HG03135 (cell line): ENCODE results near the gene MGAT5.

Experiments
- ATAC-seq: cut with Tn5 transposase; IDR thresholded peaks from one replicate; pipeline ENCODE4 v1.9.1; 2021; ENCODE audit warnings: mild to moderate bottlenecking, moderate library complexity; ENCODE audit not compliant: unreplicated experiment

MGAT5 gene

DNA sequence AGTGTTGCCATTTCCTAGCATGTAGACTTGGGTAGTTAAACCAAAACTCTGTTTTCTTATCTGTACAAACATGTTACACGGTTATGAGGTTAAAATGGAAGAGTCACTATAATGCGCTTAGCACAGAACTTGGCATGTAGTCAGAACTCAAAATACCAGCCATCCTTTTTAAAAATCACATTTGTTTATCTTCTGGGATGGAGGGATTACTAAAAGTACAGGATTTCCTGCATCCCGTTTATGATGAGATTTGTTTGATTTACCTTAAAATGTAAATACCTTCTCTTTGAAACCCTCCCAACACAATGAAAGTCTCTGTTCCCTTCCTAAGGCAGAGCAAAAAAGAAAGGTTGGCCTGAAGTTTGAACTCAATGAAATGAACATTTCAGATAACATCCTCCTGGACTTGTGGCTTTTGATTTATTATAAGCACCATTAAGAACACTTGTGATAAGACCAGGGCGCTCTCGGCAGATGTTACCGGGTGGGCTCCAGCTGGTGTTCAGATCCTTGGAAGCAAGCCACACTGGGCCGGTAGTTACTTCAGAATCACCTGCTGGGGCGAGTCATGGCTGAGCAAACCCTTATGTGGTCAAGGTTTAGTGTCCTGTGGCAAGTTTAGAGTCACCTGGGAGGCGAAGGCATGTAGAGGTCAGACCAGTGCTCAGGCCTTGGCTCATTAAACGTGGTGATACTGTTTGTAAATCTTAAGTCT, 105.7 kb downstream of the MGAT5 start:
- no peak for ATAC-seq

DNA sequence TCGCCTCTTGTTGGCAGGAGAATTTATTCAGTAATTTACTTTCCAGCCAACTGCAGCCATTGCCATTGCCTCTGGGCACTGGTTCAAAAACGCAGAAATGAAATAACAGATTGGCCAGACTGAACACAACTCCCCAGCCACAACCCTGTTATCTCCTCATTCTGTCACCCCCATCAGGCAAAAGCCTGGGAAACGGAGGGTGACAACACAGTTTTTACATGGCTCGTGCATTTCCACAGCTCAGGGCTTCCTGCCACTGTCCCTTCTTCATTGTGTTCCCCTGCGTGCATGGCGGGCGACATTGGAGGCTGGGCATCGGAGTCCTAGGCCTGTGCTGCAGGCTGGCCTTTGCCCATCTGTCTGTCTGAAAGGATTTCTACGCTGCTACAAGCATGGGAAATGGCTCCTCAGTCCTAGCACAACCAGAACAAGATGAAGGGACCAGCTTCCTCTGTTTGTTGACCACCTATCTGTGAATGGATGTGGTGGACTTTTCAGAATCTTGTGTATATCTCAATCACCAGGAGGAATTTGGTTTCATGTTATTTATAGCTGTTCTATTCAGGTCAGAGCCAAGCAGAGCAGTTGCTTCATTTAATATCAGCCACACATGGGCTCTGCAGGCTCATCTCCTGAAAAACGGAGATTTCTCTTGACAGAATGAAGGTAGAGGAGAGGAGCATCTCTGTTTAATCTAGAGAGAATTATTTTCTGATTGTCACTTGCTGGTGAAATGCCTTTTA, 107.0 kb downstream of the MGAT5 start:
- ATAC-seq: no peak

DNA sequence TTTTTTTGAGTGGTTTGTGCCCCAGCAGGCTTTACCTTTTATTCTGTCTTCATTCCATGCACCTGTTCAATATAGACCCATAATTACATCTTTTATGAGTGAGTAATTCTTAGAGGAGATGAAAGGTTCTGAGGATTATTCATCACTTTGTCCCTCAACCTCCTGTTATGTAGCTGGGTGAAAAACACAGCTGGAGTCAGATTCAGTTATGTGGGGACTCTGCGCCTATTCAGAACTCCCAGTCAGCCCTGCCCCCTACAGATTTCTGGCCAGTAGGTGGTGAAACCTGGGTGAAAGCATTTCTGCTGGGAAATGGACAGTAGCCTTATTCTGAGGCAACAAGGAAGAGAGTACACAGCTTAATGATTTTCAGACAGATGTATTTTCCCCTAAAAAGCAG, 107.8 kb downstream of the MGAT5 start:
- no peak for ATAC-seq

DNA sequence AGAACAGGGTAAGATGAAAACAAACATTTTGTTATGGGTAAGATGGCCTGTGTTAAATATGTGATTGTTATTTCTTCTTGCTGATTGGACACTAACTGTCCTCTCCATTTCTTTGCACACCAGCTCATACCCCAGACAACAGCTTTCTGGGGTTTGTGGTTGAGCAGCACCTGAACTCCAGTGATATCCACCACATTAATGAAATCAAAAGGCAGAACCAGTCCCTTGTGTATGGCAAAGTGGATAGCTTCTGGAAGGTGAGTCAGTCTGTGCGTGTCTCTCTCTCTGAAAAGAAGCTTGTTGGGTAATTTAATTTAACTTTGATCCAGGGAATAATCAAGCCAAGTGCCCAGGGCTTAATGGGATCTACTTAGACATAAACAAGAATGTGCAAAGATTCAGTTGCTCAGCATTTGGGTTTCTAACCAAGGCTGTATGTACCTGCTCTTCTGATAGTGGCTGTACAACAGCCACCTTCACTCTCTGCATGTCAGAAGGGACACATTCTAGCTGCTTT, 108.3 kb downstream of the MGAT5 start:
- ATAC-seq: no peak

DNA sequence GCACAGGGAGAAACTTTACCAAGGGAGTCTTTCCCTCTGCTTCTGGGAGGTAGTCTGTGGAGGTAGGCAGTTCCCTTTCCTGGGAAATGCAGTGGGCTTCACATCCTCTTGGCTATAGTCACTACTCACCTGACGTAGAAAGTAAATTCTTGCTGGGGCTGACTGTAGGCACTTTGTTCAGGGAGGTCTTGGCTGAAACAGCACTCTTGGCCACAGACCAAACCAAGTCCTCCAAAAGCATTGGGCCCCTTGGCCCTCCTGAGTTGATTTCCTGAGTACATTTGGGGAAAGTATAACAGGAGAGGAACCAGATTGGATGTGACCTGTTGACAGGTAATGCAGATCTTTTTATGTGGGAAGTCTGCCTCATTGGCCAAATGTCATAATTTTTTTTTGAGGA, 108.9 kb downstream of the MGAT5 start:
- ATAC-seq: no peak

DNA sequence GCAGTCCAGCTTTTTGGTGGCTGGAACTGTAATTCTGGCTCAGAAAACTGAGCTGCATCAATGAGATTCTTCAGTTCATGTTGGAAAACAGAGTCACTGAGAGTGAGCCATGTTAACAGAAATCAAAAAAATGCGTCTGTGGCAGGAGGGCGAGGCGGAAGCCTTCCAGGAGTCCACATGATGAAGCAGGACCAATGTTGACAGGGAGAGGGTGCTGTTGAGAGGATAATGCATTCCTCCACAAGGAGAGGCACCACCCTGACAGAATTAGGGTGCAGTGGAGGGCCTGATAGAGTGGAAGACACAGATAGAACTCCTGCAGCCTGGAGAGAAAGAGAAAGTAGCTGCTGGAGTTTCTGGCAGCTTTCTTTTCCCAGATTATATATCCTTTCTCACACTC, 111.5 kb downstream of the MGAT5 start:
- no peak for ATAC-seq

DNA sequence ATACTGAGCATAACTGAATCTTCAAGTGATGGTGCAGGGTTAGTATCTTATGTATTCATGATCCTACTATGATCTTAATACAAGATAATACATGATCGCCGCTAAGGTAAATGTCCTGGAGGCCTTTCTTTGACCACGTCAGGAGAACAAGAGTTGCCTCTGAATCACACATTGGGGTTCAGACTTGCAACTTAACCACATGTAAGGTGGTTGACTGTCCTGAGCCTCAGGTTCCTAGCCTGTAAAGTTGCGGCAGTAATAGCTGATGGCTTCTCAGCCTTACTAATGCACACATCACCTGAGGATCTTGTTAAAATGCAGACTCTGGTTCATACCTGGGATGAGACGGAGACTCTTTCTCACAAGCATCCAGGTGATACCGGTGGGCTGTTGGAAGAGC, 112.5 kb downstream of the MGAT5 start:
- no peak for ATAC-seq

DNA sequence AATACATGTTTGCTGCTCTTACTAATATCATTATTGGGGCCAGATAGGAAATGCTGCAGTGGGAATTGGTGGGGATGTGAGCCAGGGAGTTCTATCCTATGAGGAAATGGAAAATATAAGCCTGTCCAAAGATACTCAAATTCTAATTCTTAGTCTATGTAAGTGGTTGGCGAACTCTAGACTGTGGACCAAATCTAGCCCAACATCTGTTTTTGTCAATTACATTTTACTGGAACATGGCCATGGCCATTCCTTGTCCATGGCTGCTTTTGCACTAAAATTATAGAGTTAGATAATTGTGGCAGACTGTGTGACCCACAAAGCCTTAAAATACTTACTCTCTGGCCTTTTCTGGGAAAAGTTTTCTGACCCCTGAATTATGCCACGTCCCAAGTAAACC, 113.3 kb downstream of the MGAT5 start:
- no peak for ATAC-seq

DNA sequence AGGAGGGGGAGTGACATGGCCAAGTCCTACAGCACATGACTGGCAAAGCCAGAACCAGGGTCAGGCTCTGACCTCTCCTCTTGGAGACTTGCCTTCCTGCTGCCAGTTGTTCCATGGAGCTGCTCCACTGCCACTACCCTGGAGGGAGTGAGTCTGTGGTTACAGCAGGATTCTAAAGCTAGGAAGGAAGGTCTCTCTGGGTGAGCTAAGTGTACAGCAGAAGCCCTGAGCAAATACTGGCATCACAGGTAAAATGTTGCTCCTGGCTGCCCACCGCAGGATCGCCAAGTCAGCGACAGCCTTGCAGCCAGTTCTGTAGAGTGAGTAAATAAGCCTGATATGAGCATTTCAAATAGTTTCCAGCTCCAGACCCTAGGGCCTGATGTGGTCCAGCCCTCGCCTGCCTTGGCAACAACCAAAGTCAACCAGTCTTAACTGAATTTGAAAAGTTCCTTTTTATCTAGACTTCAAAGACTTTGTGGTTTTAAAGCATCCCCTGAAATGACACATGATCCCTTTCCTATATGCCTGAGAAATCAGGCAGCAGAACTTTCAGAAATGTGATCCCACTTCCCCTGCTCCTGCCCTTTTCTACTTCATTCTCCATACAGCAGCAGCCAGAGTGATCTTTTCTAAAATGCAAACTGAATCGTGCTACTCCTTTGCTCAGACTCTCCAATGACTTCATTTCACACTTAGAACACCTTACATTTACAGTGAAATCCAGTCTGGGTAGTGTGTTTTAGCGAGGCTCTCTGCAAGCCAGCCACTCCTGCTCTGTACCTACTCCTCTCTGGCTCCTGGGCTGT, 114.3 kb downstream of the MGAT5 start:
- ATAC-seq: no peak

DNA sequence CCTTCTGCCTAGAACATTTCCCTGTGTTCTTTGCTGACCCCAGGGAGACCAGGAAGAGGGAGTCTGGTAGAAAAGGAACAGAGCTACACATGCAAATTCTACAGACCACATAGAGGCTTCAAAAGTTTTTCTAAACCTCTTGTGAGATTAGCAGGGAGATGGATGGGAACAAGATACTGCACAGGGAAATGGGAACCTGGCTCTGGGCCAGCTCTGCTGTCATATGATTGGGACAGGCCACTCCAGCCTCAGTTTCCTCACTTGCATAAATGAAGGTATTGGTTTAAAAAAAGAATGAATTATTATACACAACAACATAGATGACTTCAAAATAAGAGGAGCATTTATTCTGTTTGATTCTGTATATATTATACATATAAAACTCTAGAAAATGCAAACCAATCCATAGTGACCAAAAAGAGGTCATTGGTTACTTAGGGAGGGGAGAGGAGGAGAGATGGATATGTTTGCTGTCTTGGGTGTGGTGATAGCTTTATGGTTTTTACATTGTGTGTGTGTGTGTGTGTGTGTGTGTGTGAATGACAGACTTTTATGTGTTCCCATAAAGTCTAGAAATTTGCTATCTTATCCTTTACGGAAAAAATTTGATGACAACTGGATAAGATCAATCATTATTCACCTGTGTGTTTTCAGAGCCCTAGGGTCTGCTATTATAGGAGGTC, 115.5 kb downstream of the MGAT5 start:
- no peak for ATAC-seq

DNA sequence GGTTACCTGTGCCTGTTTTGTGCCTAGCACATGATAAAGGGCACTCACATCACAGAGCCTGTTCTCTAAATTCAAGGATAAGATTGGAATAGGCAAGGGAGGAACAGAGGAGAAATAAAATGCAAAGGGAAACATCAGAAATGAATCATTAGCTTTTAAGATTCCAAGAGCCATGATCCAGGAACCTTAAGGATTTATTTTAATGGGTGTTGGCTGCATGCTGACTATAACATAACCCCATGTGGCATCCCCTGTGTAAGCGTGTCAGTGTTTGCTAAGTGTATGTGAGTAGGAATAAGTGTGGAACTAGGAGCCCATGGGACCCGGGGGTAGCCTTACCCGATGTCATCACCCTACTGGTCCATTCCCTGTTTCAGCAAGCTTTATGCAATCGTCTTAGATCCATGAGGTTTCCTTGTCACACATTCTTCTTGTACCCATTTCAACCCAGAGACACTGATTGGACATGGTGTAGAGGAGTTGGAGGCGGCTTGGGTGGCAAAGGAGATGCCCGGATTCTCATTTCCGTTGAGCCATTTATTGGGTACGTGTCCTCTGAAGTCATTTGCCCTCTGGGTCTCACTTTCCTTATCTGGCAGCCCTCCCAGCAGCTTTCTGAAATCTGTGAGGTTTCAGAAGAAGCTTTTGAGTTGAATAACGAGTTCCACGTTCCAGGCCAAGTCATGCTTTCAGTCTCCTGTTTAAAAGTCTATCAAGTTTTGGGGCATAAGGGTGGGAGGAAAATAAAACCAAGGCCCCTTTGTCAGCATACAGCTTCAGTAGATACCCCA, 117.0 kb downstream of the MGAT5 start:
- no peak for ATAC-seq

DNA sequence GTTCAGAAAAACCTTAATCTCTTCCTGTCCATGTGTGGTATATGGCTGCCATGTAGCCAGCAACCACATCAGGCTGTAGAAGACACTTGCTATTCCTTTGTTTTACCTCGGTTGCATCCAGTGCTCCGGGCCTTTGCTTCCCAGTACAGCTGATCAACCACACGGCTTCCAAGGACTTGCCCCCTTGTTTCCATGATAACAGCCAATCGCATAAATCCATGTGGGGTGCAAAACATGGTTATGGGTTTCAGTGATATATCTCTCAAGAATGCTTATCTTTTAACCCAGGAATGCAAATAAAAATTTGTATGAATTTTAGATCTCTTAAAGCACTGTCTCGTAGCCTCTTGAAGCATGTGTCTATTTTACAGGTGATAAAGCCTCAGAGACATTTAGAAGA, 118.3 kb downstream of the MGAT5 start:
- ATAC-seq: no peak

DNA sequence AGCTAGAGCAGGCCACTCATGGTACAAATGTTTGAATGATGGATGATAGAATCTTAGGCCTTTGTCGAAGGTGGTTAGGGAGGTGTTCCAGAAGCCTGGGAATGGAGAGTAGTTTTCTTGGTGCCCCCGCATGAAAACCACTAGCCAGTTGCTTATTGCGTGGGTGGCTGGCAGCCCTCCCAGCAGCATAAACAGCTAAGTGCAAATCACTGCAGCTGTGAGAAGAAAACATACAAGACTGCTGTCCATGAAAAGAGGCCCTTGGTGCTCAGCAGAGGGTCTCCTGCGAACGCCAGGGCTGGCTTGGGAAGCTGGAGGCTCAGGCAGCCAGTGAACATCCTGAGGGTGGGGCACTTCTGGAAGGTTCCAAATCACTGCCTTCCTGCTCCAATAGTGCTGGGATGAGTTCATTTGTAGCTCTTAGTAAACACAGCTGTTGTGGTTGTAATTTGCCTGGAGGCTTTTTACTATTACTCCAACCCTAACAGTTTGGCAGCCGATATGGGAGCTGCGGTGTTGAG, 118.8 kb downstream of the MGAT5 start:
- ATAC-seq: no peak

DNA sequence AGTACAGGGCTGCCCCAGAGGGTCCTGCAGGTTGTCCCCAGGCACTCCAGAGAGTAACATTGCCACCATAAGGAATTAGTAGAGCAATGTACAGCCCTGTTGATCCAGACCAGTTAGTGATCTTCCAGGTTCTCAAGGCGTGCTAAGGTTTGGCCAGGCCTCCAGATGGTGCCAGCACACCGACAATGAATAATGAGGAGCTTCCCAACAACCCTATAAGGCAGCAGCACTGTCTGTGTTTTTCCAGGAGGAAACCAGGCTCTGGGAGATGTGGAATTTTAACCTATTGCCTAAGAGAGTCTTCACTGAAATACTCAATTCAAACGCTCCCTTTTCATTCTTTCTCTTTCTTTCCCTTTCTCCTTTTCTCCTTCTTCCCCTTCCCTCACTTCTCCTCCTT, 122.1 kb downstream of the MGAT5 start:
- no peak for ATAC-seq

DNA sequence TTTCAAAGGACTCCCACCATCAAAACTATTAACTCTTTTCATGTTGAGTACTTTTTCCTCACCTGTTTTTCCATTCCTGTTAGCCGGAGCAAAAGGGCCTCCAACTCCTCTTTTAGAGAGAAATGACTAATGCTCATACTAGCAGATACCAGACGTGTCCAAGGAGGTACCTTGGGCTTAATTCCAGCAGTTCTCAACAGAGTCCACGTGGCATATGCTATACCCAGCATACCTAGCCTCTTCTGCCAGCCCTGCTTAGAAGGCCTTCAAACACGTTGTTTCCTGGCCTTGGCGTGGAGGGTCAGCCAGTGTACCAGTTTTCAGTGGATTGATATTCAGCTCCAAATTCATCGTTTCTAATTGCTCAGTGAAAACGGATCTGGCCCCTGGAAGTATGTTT, 123.9 kb downstream of the MGAT5 start:
- no peak for ATAC-seq

DNA sequence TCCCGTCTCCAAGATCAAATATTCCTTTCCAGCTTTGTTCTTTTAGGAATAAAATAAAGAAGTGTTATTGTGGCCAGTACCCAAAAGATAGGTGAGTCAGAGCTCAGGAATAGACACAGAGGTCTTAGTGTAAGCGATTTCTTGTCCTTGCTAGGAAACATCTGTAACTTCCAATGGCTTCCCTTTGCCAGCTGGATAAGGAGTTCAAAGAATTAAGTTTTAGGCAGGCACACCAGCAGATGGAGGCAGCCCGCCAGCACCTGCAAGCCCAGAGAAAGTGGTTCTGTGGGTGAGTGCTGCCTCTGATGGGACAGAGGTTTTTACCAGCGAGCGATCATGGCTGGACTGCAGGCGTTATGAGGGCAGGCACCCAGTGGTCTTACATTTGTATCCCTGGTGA, 125.4 kb downstream of the MGAT5 start:
- no peak for ATAC-seq

DNA sequence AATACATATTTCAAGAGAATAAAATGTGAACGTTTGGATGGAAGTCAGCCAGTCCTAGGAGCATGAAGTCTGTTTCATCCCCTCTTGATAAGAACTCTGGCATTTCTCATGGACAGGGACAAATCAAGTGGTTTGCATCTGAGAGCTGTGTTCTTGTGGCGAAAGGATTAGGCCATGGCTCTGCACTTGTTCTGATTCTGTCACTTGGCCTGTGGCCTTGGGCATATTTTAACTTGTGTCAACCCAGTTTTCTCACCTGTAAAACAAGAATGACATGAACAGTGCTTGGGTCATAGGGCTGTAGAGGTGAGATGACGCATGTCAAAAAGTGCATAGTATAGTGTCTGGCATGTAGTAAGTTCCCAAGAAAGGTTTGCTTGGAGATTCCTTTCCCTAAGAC, 125.8 kb downstream of the MGAT5 start:
- ATAC-seq: no peak

DNA sequence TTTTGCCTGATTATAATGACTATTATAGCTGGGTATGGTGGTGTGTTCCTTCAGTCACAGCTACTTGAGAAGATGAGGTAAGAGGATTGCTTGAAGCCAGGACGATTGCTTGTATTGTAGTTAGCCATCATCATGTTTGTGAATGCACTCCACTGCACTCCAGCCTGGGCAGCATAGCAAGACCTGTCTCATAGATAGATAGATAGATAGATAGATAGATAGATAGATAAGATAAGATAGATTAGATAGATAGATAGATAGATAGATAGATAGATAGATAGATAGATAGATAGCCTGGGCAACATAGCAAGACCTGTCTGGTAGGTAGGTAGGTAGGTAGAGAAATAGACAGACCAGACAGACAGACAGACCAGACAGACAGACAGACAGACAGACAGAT, 127.3 kb downstream of the MGAT5 start:
- ATAC-seq: no peak

DNA sequence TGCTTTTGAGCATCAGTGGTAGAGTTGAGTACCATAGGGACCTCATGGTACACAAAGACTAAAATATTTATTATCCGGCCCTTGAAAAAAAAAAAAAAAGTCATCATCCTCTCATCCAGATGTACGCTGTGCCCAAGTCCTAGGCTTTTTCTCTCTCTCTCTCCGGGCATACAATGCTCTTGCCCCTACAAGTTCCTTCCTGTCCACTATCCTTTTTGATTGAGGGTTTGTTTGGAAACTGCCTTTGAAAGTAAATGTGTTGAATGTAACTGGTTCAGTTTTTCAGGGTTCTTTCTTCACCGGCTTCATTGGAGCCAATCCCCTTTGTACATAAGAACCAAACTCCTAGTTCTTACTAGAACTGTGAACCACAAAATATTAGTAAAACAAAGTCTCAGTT, 130.3 kb downstream of the MGAT5 start:
- no peak for ATAC-seq

DNA sequence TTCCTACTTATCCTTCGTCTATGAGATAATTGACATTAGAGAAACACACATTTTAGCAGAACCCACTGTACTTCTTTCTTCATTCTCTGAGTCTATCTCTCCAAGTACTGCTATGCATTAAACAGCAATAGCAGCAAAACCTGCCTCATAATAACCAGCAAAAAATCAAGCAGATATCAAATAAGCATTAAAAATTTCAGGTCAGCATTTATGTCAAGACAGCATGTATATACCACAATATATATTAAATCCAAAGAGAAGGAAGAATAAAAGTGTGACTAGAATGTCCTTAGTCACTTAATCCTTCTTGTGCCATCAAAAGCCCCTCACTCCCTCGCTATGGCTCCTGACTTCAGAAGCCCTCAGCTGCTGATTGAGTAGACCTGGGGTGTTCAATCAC, 131.3 kb downstream of the MGAT5 start:
- ATAC-seq: no peak
